Measurements from ENCODE around the gene AFF3.

AFF3 gene

DNA sequence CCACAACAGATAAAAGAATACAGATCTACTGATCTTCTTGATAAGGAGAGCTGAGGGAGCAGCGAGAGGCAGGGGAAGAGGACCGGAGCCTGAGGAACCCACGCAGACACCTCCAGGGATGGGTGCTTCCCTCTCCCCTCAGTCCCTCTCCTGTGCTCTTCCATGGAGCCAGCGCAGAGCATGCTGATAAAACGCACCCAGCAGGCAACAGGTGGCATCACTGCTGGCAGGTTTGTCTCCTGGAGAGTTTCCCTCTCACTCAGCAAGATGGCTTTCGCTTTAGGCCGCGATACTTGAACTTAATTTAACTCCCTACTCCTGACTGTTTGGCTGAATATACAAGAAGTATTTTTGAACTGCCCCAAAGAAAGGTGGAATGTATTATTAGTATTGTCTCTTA, 489.5 kb downstream of the AFF3 start:
- TF ChIP-seq, protein P1, sequence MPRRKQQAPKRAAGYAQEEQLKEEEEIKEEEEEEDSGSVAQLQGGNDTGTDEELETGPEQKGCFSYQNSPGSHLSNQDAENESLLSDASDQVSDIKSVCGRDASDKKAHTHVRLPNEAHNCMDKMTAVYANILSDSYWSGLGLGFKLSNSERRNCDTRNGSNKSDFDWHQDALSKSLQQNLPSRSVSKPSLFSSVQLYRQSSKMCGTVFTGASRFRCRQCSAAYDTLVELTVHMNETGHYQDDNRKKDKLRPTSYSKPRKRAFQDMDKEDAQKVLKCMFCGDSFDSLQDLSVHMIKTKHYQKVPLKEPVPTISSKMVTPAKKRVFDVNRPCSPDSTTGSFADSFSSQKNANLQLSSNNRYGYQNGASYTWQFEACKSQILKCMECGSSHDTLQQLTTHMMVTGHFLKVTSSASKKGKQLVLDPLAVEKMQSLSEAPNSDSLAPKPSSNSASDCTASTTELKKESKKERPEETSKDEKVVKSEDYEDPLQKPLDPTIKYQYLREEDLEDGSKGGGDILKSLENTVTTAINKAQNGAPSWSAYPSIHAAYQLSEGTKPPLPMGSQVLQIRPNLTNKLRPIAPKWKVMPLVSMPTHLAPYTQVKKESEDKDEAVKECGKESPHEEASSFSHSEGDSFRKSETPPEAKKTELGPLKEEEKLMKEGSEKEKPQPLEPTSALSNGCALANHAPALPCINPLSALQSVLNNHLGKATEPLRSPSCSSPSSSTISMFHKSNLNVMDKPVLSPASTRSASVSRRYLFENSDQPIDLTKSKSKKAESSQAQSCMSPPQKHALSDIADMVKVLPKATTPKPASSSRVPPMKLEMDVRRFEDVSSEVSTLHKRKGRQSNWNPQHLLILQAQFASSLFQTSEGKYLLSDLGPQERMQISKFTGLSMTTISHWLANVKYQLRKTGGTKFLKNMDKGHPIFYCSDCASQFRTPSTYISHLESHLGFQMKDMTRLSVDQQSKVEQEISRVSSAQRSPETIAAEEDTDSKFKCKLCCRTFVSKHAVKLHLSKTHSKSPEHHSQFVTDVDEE (CRISPR knock-in tag; IDR thresholded peaks at IDR 0.05): no peak
- TF ChIP-seq ZC3H10 (CRISPR knock-in tag; IDR thresholded peaks at IDR 0.05) (no peak), SNAI2 (CRISPR knock-in tag; IDR thresholded peaks at IDR 0.05) (no peak), TOX (CRISPR knock-in tag; IDR thresholded peaks at IDR 0.05; ENCODE audit: borderline replicate concordance) (no peak), GLIS3 (CRISPR knock-in tag; IDR thresholded peaks at IDR 0.05) (no peak)
- TF ChIP-seq, protein P2, sequence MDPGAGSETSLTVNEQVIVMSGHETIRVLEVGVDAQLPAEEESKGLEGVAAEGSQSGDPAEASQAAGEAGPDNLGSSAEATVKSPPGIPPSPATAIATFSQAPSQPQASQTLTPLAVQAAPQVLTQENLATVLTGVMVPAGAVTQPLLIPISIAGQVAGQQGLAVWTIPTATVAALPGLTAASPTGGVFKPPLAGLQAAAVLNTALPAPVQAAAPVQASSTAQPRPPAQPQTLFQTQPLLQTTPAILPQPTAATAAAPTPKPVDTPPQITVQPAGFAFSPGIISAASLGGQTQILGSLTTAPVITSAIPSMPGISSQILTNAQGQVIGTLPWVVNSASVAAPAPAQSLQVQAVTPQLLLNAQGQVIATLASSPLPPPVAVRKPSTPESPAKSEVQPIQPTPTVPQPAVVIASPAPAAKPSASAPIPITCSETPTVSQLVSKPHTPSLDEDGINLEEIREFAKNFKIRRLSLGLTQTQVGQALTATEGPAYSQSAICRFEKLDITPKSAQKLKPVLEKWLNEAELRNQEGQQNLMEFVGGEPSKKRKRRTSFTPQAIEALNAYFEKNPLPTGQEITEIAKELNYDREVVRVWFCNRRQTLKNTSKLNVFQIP (CRISPR knock-in tag; IDR thresholded peaks at IDR 0.05; ENCODE audit: borderline replicate concordance, low read depth): no peak
- no peak for ATAC-seq

DNA sequence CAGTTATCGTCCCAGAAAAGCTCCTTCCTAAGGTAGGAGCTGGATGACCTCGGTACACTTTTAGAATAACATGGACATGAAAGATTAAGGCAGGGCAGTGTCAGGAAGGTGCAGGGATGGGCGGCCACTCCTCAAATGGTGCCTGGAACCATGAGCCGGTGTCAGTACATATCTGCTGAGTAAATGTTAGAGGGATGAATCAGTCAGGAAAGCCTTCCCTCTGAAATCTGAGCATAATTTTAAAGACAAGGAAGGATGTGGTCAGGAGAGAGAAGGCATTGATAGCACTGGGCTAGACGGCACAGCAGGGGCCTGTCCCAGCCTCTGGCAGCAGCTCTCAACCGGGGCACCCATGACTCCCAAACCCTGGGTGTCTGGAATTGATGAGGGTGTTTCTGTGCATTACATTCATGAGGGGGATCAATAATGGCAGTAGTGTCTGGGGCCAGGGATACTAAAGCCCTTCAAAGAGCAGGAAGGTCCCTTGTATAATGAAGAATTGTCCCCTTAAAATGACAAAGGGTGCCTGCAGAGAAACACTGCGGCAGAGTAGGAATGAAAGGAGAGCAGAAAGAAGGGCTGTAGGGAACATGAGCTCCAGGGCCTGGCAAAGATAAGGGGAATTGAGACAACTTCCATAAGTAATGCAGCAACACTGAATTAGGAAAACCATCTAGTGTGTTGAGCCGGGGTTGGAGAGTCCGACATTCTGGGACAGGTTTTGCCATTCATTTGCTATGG, 490.3 kb downstream of the AFF3 start:
- TF ChIP-seq ZNF565 (CRISPR knock-in tag; conservative IDR thresholded peaks at IDR 0.05; ENCODE audit: low read depth): no peak
- TF ChIP-seq TCF4 (CRISPR knock-in tag; IDR thresholded peaks at IDR 0.05; ENCODE audit: borderline replicate concordance): no peak

DNA sequence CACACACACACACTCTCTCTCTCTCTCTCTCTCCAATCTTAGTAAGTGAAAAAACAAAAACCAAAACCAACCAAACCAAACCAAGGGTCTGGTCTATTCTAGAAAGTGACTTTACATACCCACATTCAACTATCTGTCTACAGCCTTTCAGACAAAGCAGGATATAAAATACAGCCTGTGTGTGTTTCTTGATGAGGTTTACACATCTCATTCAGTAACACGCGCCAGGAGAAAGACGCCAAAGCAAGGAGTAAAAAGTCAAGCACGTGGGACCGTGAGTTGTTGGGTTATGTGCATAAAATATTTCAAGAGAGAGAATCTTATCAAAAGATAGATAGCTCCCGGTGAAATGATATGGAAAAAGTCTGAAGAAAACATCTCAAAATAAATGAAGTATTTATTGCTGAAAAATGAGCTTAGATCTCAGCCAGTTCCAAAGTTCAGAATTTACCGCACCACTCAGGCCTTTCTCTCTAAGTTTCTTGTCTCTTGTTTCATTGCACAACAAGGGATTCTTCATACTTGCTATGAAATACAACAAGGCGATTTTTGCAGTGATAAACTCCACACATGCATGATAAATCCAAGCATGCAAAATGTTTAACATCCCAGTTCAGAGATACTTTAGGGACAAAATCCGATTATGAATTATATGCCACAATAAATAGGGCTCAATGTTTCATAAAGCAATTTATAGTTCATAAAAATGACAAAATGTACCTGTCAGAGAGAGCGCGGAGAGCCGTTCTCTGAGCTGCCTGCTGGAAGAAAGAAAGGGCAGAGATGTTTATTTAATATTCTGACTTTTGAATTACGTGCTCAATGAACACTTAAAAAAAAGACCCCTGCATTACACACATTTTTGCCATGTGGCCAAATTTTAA, 493.2 kb downstream of the AFF3 start:
- TF ChIP-seq ISL1 (CRISPR knock-in tag; IDR thresholded peaks at IDR 0.05) (peak; percentile 47; the same call in 1 of the 2 replicates), ESRRG (CRISPR knock-in tag; IDR thresholded peaks at IDR 0.05) (no peak)
- ATAC-seq: no peak

More for the DNA sequence above, 490.3 kb downstream of the AFF3 start:
- ATAC-seq: peak; percentile 83

DNA sequence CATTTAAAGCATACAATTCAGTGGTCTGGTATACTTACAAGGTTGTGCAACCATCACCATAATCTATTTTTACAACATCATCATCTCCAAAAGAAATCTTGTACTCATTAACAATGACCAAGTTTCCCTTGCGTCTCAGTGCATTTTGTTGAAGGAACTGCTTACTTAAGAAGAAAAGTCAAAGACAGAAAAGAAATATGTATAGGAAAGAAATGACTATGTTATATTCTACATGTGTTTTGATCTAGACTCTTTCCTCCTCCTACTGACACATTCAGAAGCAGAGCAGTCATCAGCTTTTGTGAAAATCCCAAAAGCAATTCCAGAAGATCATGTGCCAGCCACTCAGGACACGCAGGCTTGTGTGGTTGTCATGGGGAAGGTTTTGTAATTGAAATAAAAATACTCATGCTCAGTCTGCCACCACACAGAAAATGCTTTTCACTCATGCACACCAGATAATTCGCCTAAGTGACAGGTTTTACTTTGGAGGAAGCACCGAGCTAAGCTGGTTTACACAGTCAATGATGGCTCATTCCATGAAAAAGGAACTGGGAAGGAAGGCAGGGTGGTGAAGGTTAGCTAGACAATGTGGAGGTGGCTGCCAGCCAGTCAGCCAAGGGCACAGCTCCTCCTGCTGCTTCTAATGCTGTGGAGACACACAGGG, 494.1 kb downstream of the AFF3 start:
- peak; percentile 9; the same call in 2 of the 3 replicates for ATAC-seq
- no peak for TF ChIP-seq TOX (CRISPR knock-in tag; IDR thresholded peaks at IDR 0.05; ENCODE audit: borderline replicate concordance)
- no peak for TF ChIP-seq PPARA (CRISPR knock-in tag; IDR thresholded peaks at IDR 0.05; ENCODE audit: borderline replicate concordance)
- no peak for TF ChIP-seq OSR1 (CRISPR knock-in tag; IDR thresholded peaks at IDR 0.05)
- no peak for TF ChIP-seq ZNF8 (CRISPR knock-in tag; IDR thresholded peaks at IDR 0.05)
- no peak for TF ChIP-seq ZFP3 (CRISPR knock-in tag; IDR thresholded peaks at IDR 0.05)
- TF ChIP-seq, protein P3, sequence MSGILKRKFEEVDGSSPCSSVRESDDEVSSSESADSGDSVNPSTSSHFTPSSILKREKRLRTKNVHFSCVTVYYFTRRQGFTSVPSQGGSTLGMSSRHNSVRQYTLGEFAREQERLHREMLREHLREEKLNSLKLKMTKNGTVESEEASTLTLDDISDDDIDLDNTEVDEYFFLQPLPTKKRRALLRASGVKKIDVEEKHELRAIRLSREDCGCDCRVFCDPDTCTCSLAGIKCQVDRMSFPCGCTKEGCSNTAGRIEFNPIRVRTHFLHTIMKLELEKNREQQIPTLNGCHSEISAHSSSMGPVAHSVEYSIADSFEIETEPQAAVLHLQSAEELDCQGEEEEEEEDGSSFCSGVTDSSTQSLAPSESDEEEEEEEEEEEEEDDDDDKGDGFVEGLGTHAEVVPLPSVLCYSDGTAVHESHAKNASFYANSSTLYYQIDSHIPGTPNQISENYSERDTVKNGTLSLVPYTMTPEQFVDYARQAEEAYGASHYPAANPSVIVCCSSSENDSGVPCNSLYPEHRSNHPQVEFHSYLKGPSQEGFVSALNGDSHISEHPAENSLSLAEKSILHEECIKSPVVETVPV (CRISPR knock-in tag; IDR thresholded peaks at IDR 0.05): no peak
- no peak for TF ChIP-seq BACH2 (CRISPR knock-in tag; IDR thresholded peaks at IDR 0.05; ENCODE audit: borderline replicate concordance)

DNA sequence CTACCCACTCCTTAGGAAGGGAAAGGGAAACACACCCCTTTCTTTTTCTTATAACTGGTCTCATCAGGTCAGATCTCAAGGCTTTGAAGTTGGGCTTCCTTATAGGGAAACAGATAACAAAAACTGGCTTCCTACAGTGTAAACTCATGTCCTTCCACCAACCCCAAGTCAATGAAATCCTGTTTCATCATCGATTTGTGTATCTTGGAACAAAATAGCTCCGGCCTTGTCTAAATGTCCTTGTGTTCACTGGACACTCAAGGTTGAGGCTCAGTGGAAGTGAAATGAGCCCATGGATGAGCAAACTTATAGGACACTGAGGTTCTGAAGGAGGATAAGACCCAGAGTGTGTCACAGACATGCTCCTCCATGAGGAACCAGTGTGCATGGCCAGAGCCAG, 496.4 kb downstream of the AFF3 start:
- no peak for ATAC-seq
- no peak for TF ChIP-seq ZFP3 (CRISPR knock-in tag; IDR thresholded peaks at IDR 0.05)
- TF ChIP-seq, protein P1 (CRISPR knock-in tag; IDR thresholded peaks at IDR 0.05): no peak
- TF ChIP-seq ARNTL (CRISPR knock-in tag; IDR thresholded peaks at IDR 0.05; ENCODE audit: borderline replicate concordance, low read depth): no peak
- no peak for TF ChIP-seq TOX (CRISPR knock-in tag; IDR thresholded peaks at IDR 0.05; ENCODE audit: borderline replicate concordance)
- no peak for TF ChIP-seq GLIS3 (CRISPR knock-in tag; IDR thresholded peaks at IDR 0.05)
- no peak for TF ChIP-seq TCF4 (CRISPR knock-in tag; IDR thresholded peaks at IDR 0.05; ENCODE audit: borderline replicate concordance)
- no peak for TF ChIP-seq ZC3H10 (CRISPR knock-in tag; IDR thresholded peaks at IDR 0.05)
- no peak for TF ChIP-seq ZNF8 (CRISPR knock-in tag; IDR thresholded peaks at IDR 0.05)
- no peak for TF ChIP-seq ZNF565 (CRISPR knock-in tag; conservative IDR thresholded peaks at IDR 0.05; ENCODE audit: low read depth)
- no peak for TF ChIP-seq SNAI2 (CRISPR knock-in tag; IDR thresholded peaks at IDR 0.05)

Measured in SK-N-SH treated with all-trans-retinoic acid at 6 μM for 48 hours (cell line).